Colonic mucosa (tissue), 4 donors: ENCODE data around the gene TRIO. TPM values are rescaled to one million over a fixed set of nuclear protein-coding genes. Genes with fewer than 3 reads are reported as not detected.

Experiments used
- DNase-seq: peaks from one replicate; pipeline ENCODE4 v3.0.0-alpha.2; 2020
- H3K27ac ChIP-seq: fragments of 200-600 bp; one replicate; pipeline ENCODE4 v1.8.0; 2021
- H3K27me3 ChIP-seq: fragments of 200-600 bp; one replicate; pipeline ENCODE4 v1.8.0; 2021
- H3K36me3 ChIP-seq: fragments of 200-600 bp; one replicate; pipeline ENCODE4 v1.8.0; 2021
- H3K4me1 ChIP-seq: fragments of 200-600 bp; one replicate; pipeline ENCODE4 v1.8.0; 2021; ENCODE audit warnings: mild to moderate bottlenecking
- H3K4me3 ChIP-seq: fragments of 200-600 bp; one replicate; pipeline ENCODE4 v1.8.0; 2021
- H3K9ac ChIP-seq, 2 donors: one replicate each; pipeline ENCODE4 v1.7.0; 2013; ENCODE audit warnings: control low read depth in 2 of 2, low read depth in 2 of 2, low read length in 2 of 2
- H3K9me3 ChIP-seq: fragments of 200-600 bp; one replicate; pipeline ENCODE4 v1.8.0; 2021
- CTCF ChIP-seq: fragments of 200-600 bp; IDR thresholded peaks from one replicate; pipeline ENCODE4 v1.8.0; 2022; ENCODE audit warnings: antibody characterized with exemption, mild to moderate bottlenecking
- intact Hi-C: fragments of 100-400 bp; cut with DNase I; formaldehyde crosslinking; loops from one replicate; pipeline ENCODE4 v1.14.1; 2022
- total RNA-seq, 2 donors: library from RNA; stranded (reverse); fragmentation: NEBNext Ultra II Directional in 1 of 2; extraction: Animal tissue kit (Norgen Biotek cat#: 25700) in 1 of 2; gene quantifications; one replicate each; pipeline ENCODE4 v1.2.1, GENCODE V29; 2021
- donor health status: healthy.
- donor health status: DM: no; HTN: no; CAD: no.
- donor health status: DM: no; HTN: no; CAD: no.

The TRIO gene
- total RNA-seq, 2 donors from 2014 or later = 134 to 138 TPM

- TF ChIP-seq CTCF = no peak
- Histone ChIP-seq H3K27ac (no peak overlapping the region), H3K36me3 (no peaks in the 10 kb centered on the region), H3K27me3 (no peaks in the 10 kb centered on the region), H3K4me3 (no peak overlapping the region), H3K9me3 (no peaks in the 10 kb centered on the region), H3K9ac (no peak overlapping the region), H3K4me1 (no peaks in the 10 kb centered on the region)
- DNase-seq = no peak
- intact Hi-C loops = no loop called here
Observed at GRCh38 chr5:14123974-14124482, 19.1 kb upstream of the TRIO start.

GRCh38 chr5:14125262-14125661 is 17.9 kb upstream of the TRIO start:
- Histone ChIP-seq H3K36me3 (no peaks in the 10 kb centered on the region), H3K9me3 (no peaks in the 10 kb centered on the region), H3K4me3 (no peak overlapping the region), H3K27ac (no peak overlapping the region), H3K27me3 (no peaks in the 10 kb centered on the region), H3K9ac (no peak overlapping the region), H3K4me1 (no peaks in the 10 kb centered on the region)
- TF ChIP-seq CTCF = no peak
- DNase-seq = no peak
- intact Hi-C loops = no loop called here

GRCh38 chr5:14127587-14127986 is 15.6 kb upstream of the TRIO start:
- no peak for DNase-seq
- no peak overlapping the region for H3K9ac ChIP-seq
- H3K27ac ChIP-seq = no peak overlapping the region
- intact Hi-C loops = no loop called here
- H3K4me1 ChIP-seq = no peaks in the 10 kb centered on the region
- H3K36me3 ChIP-seq = no peaks in the 10 kb centered on the region
- H3K4me3 ChIP-seq = no peak overlapping the region
- TF ChIP-seq CTCF = no peak
- H3K27me3 ChIP-seq = no peaks in the 10 kb centered on the region
- H3K9me3 ChIP-seq = no peaks in the 10 kb centered on the region

- no peak overlapping the region for H3K4me3 ChIP-seq
- intact Hi-C loops = no loop called here
- no peak for DNase-seq
- H3K36me3 ChIP-seq = no peaks in the 10 kb centered on the region
- H3K27ac ChIP-seq = no peak overlapping the region
- no peaks in the 10 kb centered on the region for H3K27me3 ChIP-seq
- no peaks in the 10 kb centered on the region for H3K4me1 ChIP-seq
- no peak for TF ChIP-seq CTCF
- no peak overlapping the region for H3K9ac ChIP-seq
- no peaks in the 10 kb centered on the region for H3K9me3 ChIP-seq
Observed at GRCh38 chr5:14128079-14128478, 15.1 kb upstream of the TRIO start.

- H3K27me3 ChIP-seq = no peaks in the 10 kb centered on the region
- H3K4me3 ChIP-seq = no peak overlapping the region
- no peaks in the 10 kb centered on the region for H3K36me3 ChIP-seq
- H3K4me1 ChIP-seq = no peaks in the 10 kb centered on the region
- DNase-seq = no peak
- H3K27ac ChIP-seq = no peak overlapping the region
- no peak for TF ChIP-seq CTCF
- intact Hi-C loops = no loop called here
- no peaks in the 10 kb centered on the region for H3K9me3 ChIP-seq
- no peak overlapping the region for H3K9ac ChIP-seq
Observed at GRCh38 chr5:14129123-14129522, 14.0 kb upstream of the TRIO start.
